WERI-Rb-1 (cell line): Measurements from ENCODE around the gene ZNF891.

ENCODE experiments used
- DNase-seq: peaks from one replicate; pipeline ENCODE4 v3.0.0-alpha.2; 2020
- H3K27ac ChIP-seq: fragments of 250-450 bp; sonication (Bioruptor Pico); 2 replicates; pipeline ENCODE4 v1.5.1; 2020; ENCODE audit warnings: mild to moderate bottlenecking, moderate library complexity
- H3K27me3 ChIP-seq: fragments of 250-450 bp; sonication (Bioruptor Pico); 2 replicates; pipeline ENCODE4 v1.5.1; 2021; ENCODE audit warnings: mild to moderate bottlenecking, low read depth, moderate library complexity; ENCODE audit not compliant: insufficient read depth, severe bottlenecking
- H3K36me3 ChIP-seq: fragments of 250-450 bp; sonication (Bioruptor Pico); 2 replicates; pipeline ENCODE4 v1.5.1; 2020; ENCODE audit warnings: mild to moderate bottlenecking, moderate library complexity
- H3K4me3 ChIP-seq: 2 replicates; pipeline ENCODE4 v1.5.1; 2011; ENCODE audit warnings: low read depth, mild to moderate bottlenecking, control low read depth, low read length
- H3K9me3 ChIP-seq: fragments of 250-450 bp; sonication (Bioruptor Pico); 2 replicates; pipeline ENCODE4 v1.5.1; 2021; ENCODE audit warnings: mild to moderate bottlenecking, moderate library complexity; ENCODE audit not compliant: severe bottlenecking
- CTCF ChIP-seq: IDR thresholded peaks from 2 replicates; pipeline ENCODE4 v1.5.1; 2011; ENCODE audit warnings: low read depth, mild to moderate bottlenecking, control low read depth, inconsistent platforms, low read length

Gene ZNF891

DNA sequence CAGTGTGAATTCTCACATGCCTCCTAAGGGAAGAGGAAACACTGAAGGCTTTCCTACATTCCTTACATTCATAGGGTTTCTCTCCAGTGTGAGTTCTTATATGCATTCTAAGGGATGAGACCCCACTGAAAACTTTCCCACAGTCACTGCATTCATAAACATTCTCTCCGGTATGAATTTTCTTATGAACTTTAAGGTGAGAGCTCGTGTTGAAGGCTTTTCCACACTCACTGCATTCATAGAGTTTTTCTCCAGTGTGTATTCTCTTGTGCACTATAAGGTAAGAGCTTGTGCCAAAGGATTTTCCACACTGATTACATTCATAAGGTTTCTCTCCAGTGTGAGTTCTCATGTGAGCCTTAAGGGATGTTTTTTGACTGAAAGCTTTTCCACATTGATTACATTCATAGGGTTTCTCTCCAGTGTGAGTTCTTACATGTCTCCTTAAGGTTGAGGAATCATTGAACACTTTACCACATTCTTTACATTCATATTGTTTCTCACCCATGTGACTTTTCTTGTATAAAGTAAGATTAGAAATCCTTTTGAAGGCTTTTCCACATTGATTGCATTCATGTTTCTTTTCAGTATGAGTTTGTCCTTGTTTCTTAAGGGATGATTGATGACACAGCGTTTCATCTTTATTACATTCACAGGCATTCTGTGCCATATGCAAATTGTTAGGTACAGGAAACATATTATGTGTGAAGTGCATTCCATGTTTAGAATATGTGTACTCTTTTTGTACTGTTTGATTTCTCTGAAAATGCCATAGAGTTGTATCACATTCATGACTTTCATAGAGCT lies 9.5 kb downstream of the ZNF891 start:
- Histone ChIP-seq H3K9me3 (peaks cover 70% of the 10 kb centered on the region), H3K27ac (no peak overlapping the region), H3K27me3 (no peaks in the 10 kb centered on the region), H3K4me3 (no peak overlapping the region), H3K36me3 (peaks cover 65% of the 10 kb centered on the region)
- DNase-seq = no peak
- TF ChIP-seq CTCF = no peak

- H3K9me3 ChIP-seq = peaks cover 38% of the 10 kb centered on the region
- H3K36me3 ChIP-seq = peaks cover 41% of the 10 kb centered on the region
- H3K4me3 ChIP-seq = no peak overlapping the region
- H3K27me3 ChIP-seq = no peaks in the 10 kb centered on the region
- no peak for DNase-seq
- H3K27ac ChIP-seq = no peak overlapping the region
- TF ChIP-seq CTCF = no peak
Observed at GRCh38 chr12:133108150-133108549, 21.9 kb downstream of the ZNF891 start.

DNA sequence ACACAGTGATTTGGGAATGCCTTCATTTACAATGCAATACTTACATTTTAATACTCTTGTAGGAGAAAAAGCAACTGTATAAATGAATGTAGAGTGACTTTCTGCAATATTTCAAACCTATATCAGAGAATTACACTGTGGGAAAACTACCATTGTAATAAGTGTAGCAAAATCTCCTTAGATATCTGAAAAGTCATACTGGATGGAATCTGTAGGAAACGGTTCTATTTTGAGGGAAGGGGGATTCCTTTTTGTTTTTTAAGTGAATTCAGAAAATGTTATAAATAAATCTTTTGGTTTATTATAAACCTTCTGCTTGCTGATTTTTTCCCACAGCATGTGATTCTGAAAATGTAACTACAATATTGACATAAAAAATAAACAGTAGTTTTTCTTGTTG lies 23.0 kb downstream of the ZNF891 start:
- Histone ChIP-seq H3K36me3 (peaks cover 44% of the 10 kb centered on the region), H3K9me3 (peaks cover 41% of the 10 kb centered on the region), H3K27ac (no peak overlapping the region), H3K27me3 (no peaks in the 10 kb centered on the region), H3K4me3 (no peak overlapping the region)
- DNase-seq = no peak
- no peak for TF ChIP-seq CTCF

- Histone ChIP-seq H3K9me3 (peaks cover 45% of the 10 kb centered on the region), H3K27ac (no peak overlapping the region), H3K4me3 (no peak overlapping the region), H3K36me3 (peaks cover 53% of the 10 kb centered on the region), H3K27me3 (no peaks in the 10 kb centered on the region)
- DNase-seq = no peak
- no peak for TF ChIP-seq CTCF
Observed at GRCh38 chr12:133106253-133106652, 23.8 kb downstream of the ZNF891 start.

- no peak overlapping the region for H3K4me3 ChIP-seq
- no peak overlapping the region for H3K27ac ChIP-seq
- no peak for TF ChIP-seq CTCF
- H3K27me3 ChIP-seq = no peaks in the 10 kb centered on the region
- DNase-seq = no peak
- peaks cover 48% of the 10 kb centered on the region for H3K9me3 ChIP-seq
- H3K36me3 ChIP-seq = peaks cover 59% of the 10 kb centered on the region
Observed at GRCh38 chr12:133105620-133106019, 24.5 kb downstream of the ZNF891 start.

- H3K36me3 ChIP-seq = peaks cover 69% of the 10 kb centered on the region
- H3K27me3 ChIP-seq = no peaks in the 10 kb centered on the region
- no peak overlapping the region for H3K27ac ChIP-seq
- TF ChIP-seq CTCF = no peak
- H3K9me3 ChIP-seq = peaks cover 23% of the 10 kb centered on the region
- DNase-seq = no peak
- H3K4me3 ChIP-seq = no peak overlapping the region
Observed at GRCh38 chr12:133083345-133083744, 46.7 kb downstream of the ZNF891 start.
